IMR-90 (cell line): ENCODE measurements around the gene KRT80. TPM values are rescaled to one million over a fixed set of nuclear protein-coding genes. Genes with fewer than 3 reads are reported as not detected.

Source experiments
- ATAC-seq: fragments of 200-7000 bp; cut with Tn5 transposase; 2 replicates; pipeline ENCODE4 v1.9.1; 2020; ENCODE audit warnings: low read depth, mild to moderate bottlenecking, moderate library complexity
- BruUV-seq: library from RNA; stranded (reverse); fragments of 400-500 nt; replicated peaks from 2 replicates; lab custom pipeline; 2021; lab: Mats Ljungman, UMichigan
- CTCF ChIA-PET: fragments of 300-600 bp; formaldehyde crosslinking; extraction: SDS; loops from one replicate; lab custom pipeline; 2021; ENCODE audit warnings: antibody characterized with exemption; lab: Yijun Ruan, JAX
- POLR2A ChIA-PET: fragments of 300-600 bp; sonication (Branson Sonifier 250); formaldehyde crosslinking; loops from one replicate; lab custom pipeline; 2022; ENCODE audit warnings: antibody characterized with exemption; ENCODE audit not compliant: unreplicated experiment; lab: Charles Lee
- DNase-seq: peaks from one replicate; pipeline ENCODE4 v3.0.0; 2013
- H2AFZ ChIP-seq: replicated peaks from 2 replicates; pipeline ENCODE3; 2013; ENCODE audit warnings: low read length, mild to moderate bottlenecking; ENCODE audit not compliant: poor library complexity
- H2AK5ac ChIP-seq: 2 replicates; pipeline ENCODE4 v1.6.1; 2013; ENCODE audit warnings: low read depth, low read length, inconsistent platforms
- H2AK9ac ChIP-seq: replicated peaks from 2 replicates; pipeline ENCODE3; 2013; ENCODE audit warnings: mild to moderate bottlenecking, low read depth, low read length, moderate library complexity; ENCODE audit not compliant: poor library complexity
- H2BK120ac ChIP-seq: 2 replicates; pipeline ENCODE4 v1.6.1; 2013; ENCODE audit warnings: low read depth, low read length, inconsistent platforms
- H2BK15ac ChIP-seq: 3 replicates; pipeline ENCODE4 v1.6.1; 2013; ENCODE audit warnings: low read depth, low read length, inconsistent platforms
- H2BK20ac ChIP-seq: 2 replicates; pipeline ENCODE4 v1.6.1; 2013; ENCODE audit warnings: low read depth, mild to moderate bottlenecking, inconsistent platforms, low read length, moderate library complexity
- H2BK5ac ChIP-seq: 2 replicates; pipeline ENCODE4 v1.6.1; 2013; ENCODE audit warnings: mild to moderate bottlenecking, low read depth, low read length, inconsistent platforms; ENCODE audit not compliant: poor library complexity, severe bottlenecking
- H3K14ac ChIP-seq: replicated peaks from 2 replicates; pipeline ENCODE4 v1.6.1; 2013; ENCODE audit warnings: low read depth, low read length, inconsistent platforms
- H3K18ac ChIP-seq: 2 replicates; pipeline ENCODE4 v1.6.1; 2013; ENCODE audit warnings: low read depth, low read length, control low read depth
- H3K23ac ChIP-seq: 2 replicates; pipeline ENCODE4 v1.6.1; 2013; ENCODE audit warnings: low read depth, low read length, inconsistent platforms
- H3K27ac ChIP-seq: 2 replicates; pipeline ENCODE4 v1.5.1; 2013; ENCODE audit warnings: mild to moderate bottlenecking, control low read depth, low read length; ENCODE audit not compliant: insufficient read depth
- H3K27me3 ChIP-seq: 2 replicates; pipeline ENCODE4 v1.6.1; 2013; ENCODE audit warnings: low read length; ENCODE audit not compliant: control insufficient read depth, insufficient read depth
- H3K36me3 ChIP-seq: 2 replicates; pipeline ENCODE4 v1.6.1; 2013; ENCODE audit warnings: low read length, mixed read lengths; ENCODE audit not compliant: control insufficient read depth, insufficient read depth
- H3K4ac ChIP-seq: 2 replicates; pipeline ENCODE4 v1.6.1; 2013; ENCODE audit warnings: low read depth, low read length, inconsistent platforms
- H3K4me1 ChIP-seq: 2 replicates; pipeline ENCODE4 v1.6.1; 2013; ENCODE audit warnings: low read length, mixed read lengths; ENCODE audit not compliant: control insufficient read depth, insufficient read depth
- H3K4me2 ChIP-seq: 2 replicates; pipeline ENCODE4 v1.6.1; 2013; ENCODE audit warnings: low read depth, mild to moderate bottlenecking, control low read depth, low read length, moderate library complexity
- H3K4me3 ChIP-seq: 2 replicates; pipeline ENCODE4 v1.5.1; 2013; ENCODE audit warnings: low read depth, mild to moderate bottlenecking, control low read depth, low read length, moderate library complexity; ENCODE audit not compliant: insufficient read depth
- H3K56ac ChIP-seq: 2 replicates; pipeline ENCODE4 v1.6.1; 2013; ENCODE audit warnings: low read length, inconsistent platforms; ENCODE audit not compliant: insufficient read depth; ENCODE audit errors: extremely low read depth
- H3K79me1 ChIP-seq, 2 experiments: 2 replicates each; pipeline ENCODE4 v1.6.1; 2013; ENCODE audit warnings: low read length in 2 of 2, inconsistent platforms in 1 of 2, low read depth in 1 of 2
- H3K9ac ChIP-seq: 2 replicates; pipeline ENCODE4 v1.6.1; 2013; ENCODE audit warnings: low read depth, low read length, control low read depth
- H3K9me1 ChIP-seq: 2 replicates; pipeline ENCODE4 v1.6.1; 2013; ENCODE audit warnings: low read length, inconsistent platforms; ENCODE audit not compliant: insufficient read depth
- H3K9me3 ChIP-seq: 2 replicates; pipeline ENCODE4 v1.6.1; 2013; ENCODE audit warnings: low read length; ENCODE audit not compliant: control insufficient read depth, insufficient read depth
- H4K20me1 ChIP-seq: 2 replicates; pipeline ENCODE4 v1.6.1; 2013; ENCODE audit warnings: low read length, inconsistent platforms; ENCODE audit not compliant: insufficient read depth
- H4K5ac ChIP-seq: 2 replicates; pipeline ENCODE4 v1.6.1; 2013; ENCODE audit warnings: mild to moderate bottlenecking, low read depth, low read length, control low read depth
- H4K8ac ChIP-seq, 2 experiments: 2 replicates each; pipeline ENCODE4 v1.6.1; 2013; ENCODE audit warnings: low read depth in 2 of 2, low read length in 2 of 2, control low read depth in 1 of 2, inconsistent platforms in 1 of 2
- H4K91ac ChIP-seq: 2 replicates; pipeline ENCODE4 v1.6.1; 2013; ENCODE audit warnings: low read depth, low read length, inconsistent platforms; ENCODE audit not compliant: insufficient read depth
- BHLHE40 ChIP-seq: fragments of 150-350 bp; IDR thresholded peaks from 2 replicates; pipeline ENCODE4 v1.6.1; 2016; ENCODE audit warnings: mild to moderate bottlenecking, low read depth, low read length
- CHD1 ChIP-seq: IDR thresholded peaks from 2 replicates; pipeline ENCODE4 v1.6.1; 2012; ENCODE audit warnings: low read depth, low read length, improper control_type of control experiment
- CTCF ChIP-seq: conservative IDR thresholded peaks from 2 replicates; pipeline ENCODE4 v1.5.1; 2012; ENCODE audit warnings: mild to moderate bottlenecking, low read depth, low read length, improper control_type of control experiment
- FOS ChIP-seq: fragments of 150-350 bp; IDR thresholded peaks from 2 replicates; pipeline ENCODE4 v1.6.1; 2016; ENCODE audit warnings: low read depth, low read length
- NFE2L2 ChIP-seq: fragments of 150-350 bp; IDR thresholded peaks from 2 replicates; pipeline ENCODE4 v1.6.1; 2016; ENCODE audit warnings: low read depth, mild to moderate bottlenecking, low read length
- RAD21 ChIP-seq: IDR thresholded peaks from 2 replicates; pipeline ENCODE4 v1.6.1; 2012; ENCODE audit warnings: low read length, improper control_type of control experiment
- SMC3 ChIP-seq: fragments of 150-350 bp; IDR thresholded peaks from 2 replicates; pipeline ENCODE4 v1.6.1; 2016; ENCODE audit warnings: low read depth, mild to moderate bottlenecking, antibody characterized with exemption, low read length, moderate library complexity
- WGBS, 2 experiments: methylation state at CpG; one replicate each; pipeline versions ENCODE4 v1.1.5 to v1.1.7; 2013; ENCODE audit warnings: missing lambda C conversion rate in 2 of 2; ENCODE audit not compliant: insufficient read length in 1 of 2; ENCODE audit errors: extremely low coverage in 2 of 2; 5-methylcytosine and 5-hydroxymethylcytosine counted together
- dilution Hi-C: fragments of 300-500 bp; cut with HindIII; formaldehyde crosslinking; loops from one replicate; pipeline ENCODE4 v1.14.3; 2018; ENCODE audit warnings: low sequenced_read_pairs; ENCODE audit not compliant: unreplicated experiment
- in situ Hi-C: fragments of 300-500 bp; cut with MboI; formaldehyde crosslinking; loops from 3 replicates; pipeline ENCODE4 v1.14.3; 2019; ENCODE audit warnings: low sequenced_read_pairs, inconsistent platforms, mixed read lengths
- intact Hi-C: fragments of 100-400 bp; cut with micrococcal nuclease; formaldehyde crosslinking; loops from 2 replicates; pipeline ENCODE4 v1.10.0; 2022
- polyA plus RNA-seq, 3 experiments: library from polyadenylated mRNA; depleted of rRNA; stranded (reverse); fragments of >200 nt; gene quantifications; 2 replicates each; pipeline ENCODE4 v1.2.3, GENCODE V29; 2012; ENCODE audit warnings: low replicate concordance in 1 of 3
- total RNA-seq: library from RNA; depleted of rRNA; stranded (reverse); fragments of >200 nt; gene quantifications from 2 replicates; pipeline ENCODE4 v1.2.3, GENCODE V29; 2012

The KRT80 gene
- total and polyA plus RNA-seq, 2 of the 4 experiments (the other 2 are of a cell fraction): 0.54 to 3.4 TPM

GRCh38 chr12:52200781-52201450, 9.1 kb upstream of the KRT80 start:
- Histone ChIP-seq H2AFZ (peak overlapping the region; percentile 59), H2BK120ac (peak overlapping the region; percentile 84), H4K5ac (no peak overlapping the region; the same call in 1 of the 2 replicates), H3K79me1 (peaks cover 0 to 4% of the 10 kb centered on the region in 2 experiments; a peak in 1 of 4 replicates), H2BK5ac (no peak overlapping the region), H3K9me3 (no peaks in the 10 kb centered on the region), H3K18ac (no peak overlapping the region), H3K56ac (no peak overlapping the region), H2AK9ac (peak overlapping the region; percentile 42), H3K9ac (no peak overlapping the region), H4K8ac (peak overlapping the region in 1 of 2 experiments; percentile 44; a peak in 1 of 4 replicates), H3K27me3 (no peaks in the 10 kb centered on the region), H3K14ac (peak overlapping the region; percentile 85), H4K91ac (peak overlapping the region; percentile 83; the same call in 1 of the 2 replicates), H2AK5ac (peak overlapping the region; percentile 80), H3K4me3 (no peak overlapping the region), H3K36me3 (no peaks in the 10 kb centered on the region), H4K20me1 (no peaks in the 10 kb centered on the region), H3K4ac (peak overlapping the region; percentile 98), H2BK15ac (peak overlapping the region; percentile 92; the same call in 2 of the 3 replicates), H3K9me1 (peaks cover 20% of the 10 kb centered on the region), H3K4me2 (no peak overlapping the region), H3K23ac (no peak overlapping the region), H2BK20ac (peak overlapping the region; percentile 73; the same call in 1 of the 2 replicates), H3K27ac (no peak overlapping the region), H3K4me1 (peaks cover 28% of the 10 kb centered on the region)
- intact Hi-C loops: no loop called here
- no TSS peak for BruUV-seq
- DNase-seq: no peak
- 92% methylated on average over 4 of the region's 15 CpGs; no CpG with 5 or more reads in 1 of the 2 experiments for WGBS, 2 experiments
- POLR2A ChIA-PET: no interaction called here
- dilution Hi-C loops: no loop called here
- no peak for TF ChIP-seq FOS
- no peak for TF ChIP-seq RAD21
- TF ChIP-seq NFE2L2: no peak
- TF ChIP-seq CTCF: no peak
- TF ChIP-seq BHLHE40: no peak
- no peak for TF ChIP-seq CHD1
- no peak for TF ChIP-seq SMC3
- CTCF ChIA-PET: no interaction called here
- in situ Hi-C loops: no loop called here
- no peak for ATAC-seq
